GM18861 (cell line): ENCODE results near the gene GPD1.

Source experiments
- ATAC-seq: cut with Tn5 transposase; IDR thresholded peaks from one replicate; pipeline ENCODE4 v1.9.1; 2021; ENCODE audit not compliant: unreplicated experiment

GPD1 gene

GRCh38 chr12:50103767-50104321 is at the start of gene GPD1:
Gene GPD1 (plus strand): TSS chr12:50104008. CDS start chr12:50104051, 43 bp downstream.
- no peak for ATAC-seq

DNA sequence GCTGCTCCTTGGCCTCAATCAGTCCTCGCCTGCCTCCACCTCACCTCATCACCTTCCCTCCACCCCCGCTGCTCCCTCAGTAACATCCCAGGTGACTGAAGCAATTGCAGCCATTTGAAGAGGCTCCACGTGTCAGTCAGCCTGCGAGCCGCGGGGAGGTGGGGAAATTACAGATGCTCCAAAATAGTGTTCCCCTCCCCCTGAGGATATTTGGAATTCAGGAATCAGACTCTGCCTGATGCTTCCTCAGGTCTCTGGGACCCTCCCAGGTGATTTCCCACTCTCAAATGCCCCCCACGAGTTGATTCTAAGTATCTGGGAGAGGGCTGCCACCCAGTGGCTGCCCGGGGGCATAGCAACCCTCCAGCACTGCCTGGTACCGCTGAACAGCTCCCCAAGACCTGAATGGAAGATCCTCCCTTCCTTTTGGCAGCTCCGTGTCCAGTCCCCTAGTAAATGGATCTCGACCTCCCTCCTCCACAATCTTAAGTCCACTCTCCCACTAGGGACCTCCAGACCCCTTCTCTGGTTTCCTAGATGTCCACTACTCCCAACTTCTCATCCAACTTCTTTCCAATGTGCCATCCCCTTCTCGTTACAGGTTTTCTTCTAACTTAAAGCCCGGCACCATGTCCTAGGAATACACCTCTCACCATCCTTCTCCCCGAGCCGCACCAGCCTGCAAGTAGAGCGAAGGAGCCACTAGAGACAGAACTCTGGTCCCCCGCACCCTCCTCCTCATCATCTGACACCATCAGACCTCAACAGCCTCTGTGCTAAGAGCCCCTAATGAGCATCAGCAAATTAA is 47.8 kb upstream of the GPD1 start:
- ATAC-seq, result no peak

GRCh38 chr12:50056639-50056976 is 47.2 kb upstream of the GPD1 start:
- ATAC-seq, result no peak

GRCh38 chr12:50057000-50057841 is 46.6 kb upstream of the GPD1 start, which contains the start of gene ASIC1:
Gene ASIC1 (plus strand): TSS chr12:50057596. CDS start chr12:50058767, 1,171 bp downstream.
- ATAC-seq, result no peak

DNA sequence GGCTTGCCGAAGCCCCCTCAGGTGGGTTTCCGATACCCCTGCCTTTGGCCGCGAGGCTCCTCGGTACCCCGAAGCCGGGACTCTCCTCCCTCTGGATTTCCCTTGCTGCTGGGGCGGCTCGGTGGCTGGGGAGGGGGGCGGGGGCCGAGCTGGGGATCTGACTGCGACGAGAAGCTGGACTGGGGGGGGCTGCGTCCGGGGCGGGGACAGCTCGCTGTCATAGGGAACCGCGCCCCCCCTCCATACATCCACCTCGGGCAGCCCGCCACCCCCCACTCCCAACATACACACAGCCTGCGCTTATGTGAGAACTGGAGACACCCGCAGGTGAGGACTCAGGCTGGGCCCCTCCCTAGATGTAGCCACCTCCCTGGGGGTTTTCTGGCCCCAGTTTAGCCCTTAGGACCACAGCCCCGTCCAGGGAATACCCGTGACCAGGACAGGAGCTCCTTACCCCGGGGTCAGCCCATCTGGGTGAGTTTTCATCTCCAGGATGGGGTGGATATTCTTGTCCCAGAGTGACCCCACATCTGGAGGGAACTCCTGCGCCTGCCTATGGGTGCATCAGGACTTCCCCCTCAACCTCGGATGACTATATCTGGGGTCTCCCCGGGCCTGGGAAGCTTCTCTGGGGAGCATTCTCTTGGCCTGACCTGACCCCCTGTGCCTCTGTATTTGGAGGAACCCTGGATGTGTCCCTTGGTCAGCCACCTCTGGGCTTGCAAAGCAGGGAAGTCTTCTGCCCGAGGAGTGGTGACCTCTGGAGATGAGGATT is 45.7 kb upstream of the GPD1 start:
- ATAC-seq, result no peak

GRCh38 chr12:50058743-50059312 is 45.0 kb upstream of the GPD1 start:
- no peak for ATAC-seq

- ATAC-seq, result no peak
Measured at GRCh38 chr12:50059440-50060119, 44.2 kb upstream of the GPD1 start.

DNA sequence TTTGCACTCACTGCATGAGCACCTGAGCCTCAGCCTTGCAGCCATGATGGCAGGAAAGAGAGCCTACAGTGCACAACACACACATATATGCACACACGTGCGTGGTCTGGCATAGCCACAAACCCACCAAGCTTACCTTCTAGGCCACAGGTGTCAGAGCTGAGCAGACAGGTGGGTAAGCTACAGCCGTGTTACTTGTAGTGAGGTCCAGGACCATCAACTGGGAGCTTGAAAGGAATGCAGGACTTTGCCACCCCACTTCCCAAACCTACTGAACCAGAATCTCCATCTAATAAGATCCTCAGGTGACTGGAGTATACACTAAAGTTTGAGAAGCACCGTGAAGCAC is 43.7 kb upstream of the GPD1 start:
- no peak for ATAC-seq

- ATAC-seq, result no peak
Measured at GRCh38 chr12:50061171-50061570, 42.6 kb upstream of the GPD1 start.

DNA sequence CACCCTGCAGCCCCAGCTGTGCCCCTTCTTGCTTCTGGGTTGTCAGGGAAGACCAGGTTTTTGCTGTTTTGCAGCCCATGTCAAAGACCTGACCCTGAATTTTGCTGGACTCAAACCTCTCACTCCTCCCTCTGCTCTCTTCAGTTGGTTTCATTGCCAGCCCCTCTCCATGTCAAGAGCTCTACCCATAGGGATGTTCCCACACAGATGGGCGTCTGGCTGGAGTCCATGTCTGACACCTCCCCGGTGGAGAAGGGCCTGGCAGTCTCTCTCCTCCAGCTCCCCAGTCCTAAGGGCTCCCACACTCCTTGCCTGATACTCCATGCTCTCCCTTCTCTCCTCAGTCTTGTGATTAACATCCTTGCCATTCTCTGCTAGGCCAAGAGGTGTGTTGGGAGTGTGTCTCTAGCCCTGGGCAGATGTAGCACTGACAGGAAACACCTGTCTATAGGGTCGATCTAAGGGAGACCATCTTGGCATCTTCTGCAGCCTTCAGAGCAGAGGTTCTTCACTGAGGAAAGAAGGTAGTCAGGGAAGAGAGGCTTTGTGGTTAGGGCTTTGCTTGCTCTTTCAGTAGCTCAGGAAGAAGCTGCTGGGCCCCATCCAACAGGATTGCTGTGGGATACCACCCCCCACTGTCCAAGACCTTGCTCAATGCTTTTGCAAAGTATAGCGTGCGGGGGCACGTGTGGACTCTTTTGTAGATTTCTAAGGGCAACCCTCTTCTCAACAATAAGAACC is 41.7 kb upstream of the GPD1 start:
- no peak for ATAC-seq

DNA sequence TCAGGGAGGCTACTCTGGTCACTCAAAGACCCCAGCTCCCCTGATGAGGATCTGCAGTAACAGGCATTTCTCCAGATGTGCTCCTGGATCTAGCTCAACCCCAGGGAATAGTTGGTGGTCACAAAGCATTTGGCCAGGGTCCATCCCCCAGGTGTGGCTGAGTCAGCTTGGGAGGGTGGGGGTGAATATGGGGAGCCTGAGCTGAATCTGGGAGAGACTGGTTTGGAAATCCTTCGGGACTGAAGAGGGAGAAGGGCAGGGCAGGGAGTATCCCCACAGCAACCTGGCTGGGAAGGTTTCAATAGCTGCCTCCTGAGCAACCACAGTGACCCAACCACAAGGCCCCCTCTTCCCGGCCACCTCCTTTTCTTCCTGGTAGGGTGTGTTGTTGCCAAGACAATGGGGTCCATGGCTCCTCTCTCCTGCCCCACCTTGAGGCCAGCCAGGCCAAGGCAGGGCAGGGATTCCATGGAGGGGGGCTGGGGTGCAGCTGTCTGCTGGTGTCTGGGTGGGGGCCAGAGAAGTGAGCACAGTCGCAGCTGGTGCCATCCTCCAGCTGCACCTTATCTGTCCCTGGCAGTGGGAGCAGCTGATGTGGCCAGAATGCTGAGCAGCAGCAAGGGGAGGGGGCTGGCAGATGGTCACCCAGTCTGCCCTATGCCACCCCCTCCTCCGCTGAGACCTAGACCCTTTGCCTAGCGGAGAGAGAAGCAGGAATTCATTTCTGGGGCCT is 40.9 kb upstream of the GPD1 start:
- no peak for ATAC-seq

DNA sequence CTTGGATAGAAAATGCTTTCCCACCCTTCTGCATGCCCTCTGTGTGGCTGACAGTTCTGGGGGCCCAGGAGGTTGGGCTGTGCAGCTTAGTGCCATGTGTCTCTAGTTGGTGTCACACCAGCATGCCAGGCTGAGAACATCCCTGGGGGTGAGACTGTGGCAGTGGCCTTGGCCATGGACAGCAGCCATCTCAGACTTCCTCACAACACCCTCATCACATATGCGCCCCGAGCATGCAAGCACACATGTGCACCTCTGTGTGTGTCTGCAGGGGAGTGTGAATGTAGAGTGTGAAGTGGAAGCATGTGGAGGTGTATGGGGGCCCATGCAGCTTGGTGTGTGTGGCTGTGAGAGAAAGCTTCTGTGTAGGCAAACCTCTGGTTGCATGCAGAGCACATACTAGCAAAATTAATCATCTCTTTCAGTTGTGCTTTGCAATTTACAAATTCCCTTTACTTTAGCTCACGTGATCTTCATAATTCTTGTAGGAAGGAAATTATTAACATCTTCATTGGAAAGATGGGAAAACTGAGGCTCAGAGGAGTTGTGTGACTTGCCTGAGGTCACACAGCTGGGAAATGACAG is 38.0 kb upstream of the GPD1 start:
- ATAC-seq, result no peak

- no peak for ATAC-seq
Measured at GRCh38 chr12:50066402-50066801, 37.4 kb upstream of the GPD1 start.

GRCh38 chr12:50069069-50069468 is 34.7 kb upstream of the GPD1 start:
- ATAC-seq, result no peak

GRCh38 chr12:50069539-50069938 is 34.3 kb upstream of the GPD1 start:
- ATAC-seq, result no peak

- ATAC-seq, result no peak
Measured at GRCh38 chr12:50070314-50071060, 33.3 kb upstream of the GPD1 start.

- ATAC-seq, result no peak
Measured at GRCh38 chr12:50072198-50072907, 31.5 kb upstream of the GPD1 start.
